Measurements from ENCODE around the gene MAML2. TPM values are rescaled to one million over a fixed set of nuclear protein-coding genes. Genes with fewer than 3 reads are reported as not detected.

Gene MAML2
- 9.6 and 12.2 TPM in 2 replicates for total RNA-seq

DNA sequence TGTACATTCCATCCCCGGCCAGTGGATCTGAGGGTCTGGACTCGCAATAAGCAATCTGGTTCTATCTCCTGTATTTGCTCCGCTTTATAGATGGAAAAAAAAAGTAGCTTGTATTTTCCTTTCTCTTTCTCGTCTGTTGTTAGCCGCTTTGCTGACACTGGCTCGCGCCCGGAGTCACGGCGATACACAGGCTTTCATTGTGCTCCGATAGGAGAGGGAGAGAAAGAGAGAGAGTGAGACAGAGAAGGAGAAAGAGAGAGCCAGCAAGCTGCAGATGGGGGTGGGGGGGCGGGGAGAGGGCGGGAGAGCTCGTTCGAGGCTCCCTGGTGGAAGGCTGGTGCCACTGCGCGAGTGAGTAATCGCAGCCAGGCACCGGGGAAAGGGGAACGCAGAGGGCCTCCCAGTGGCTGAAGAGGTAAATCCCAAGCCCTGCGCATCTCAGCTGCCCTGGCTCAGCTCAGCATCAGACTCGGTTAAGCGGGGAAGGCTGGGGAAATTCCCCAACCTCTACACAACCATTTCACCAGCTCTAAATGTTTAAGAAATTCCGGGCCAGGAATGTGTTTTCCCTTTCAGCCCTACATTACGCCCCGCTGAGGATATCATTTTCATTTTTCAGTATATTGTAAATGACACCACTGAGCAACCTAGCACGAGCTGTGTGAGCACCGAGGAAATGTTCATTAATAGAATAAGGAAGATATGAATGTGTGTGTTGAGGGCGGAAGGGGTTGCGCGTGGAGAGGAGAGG, at the start of gene MAML2:
Gene MAML2, minus strand, starts transcription at position 235 of the 751 bp plus-strand sequence. CDS start 1,300 bp downstream, outside the sequence.

DNA sequence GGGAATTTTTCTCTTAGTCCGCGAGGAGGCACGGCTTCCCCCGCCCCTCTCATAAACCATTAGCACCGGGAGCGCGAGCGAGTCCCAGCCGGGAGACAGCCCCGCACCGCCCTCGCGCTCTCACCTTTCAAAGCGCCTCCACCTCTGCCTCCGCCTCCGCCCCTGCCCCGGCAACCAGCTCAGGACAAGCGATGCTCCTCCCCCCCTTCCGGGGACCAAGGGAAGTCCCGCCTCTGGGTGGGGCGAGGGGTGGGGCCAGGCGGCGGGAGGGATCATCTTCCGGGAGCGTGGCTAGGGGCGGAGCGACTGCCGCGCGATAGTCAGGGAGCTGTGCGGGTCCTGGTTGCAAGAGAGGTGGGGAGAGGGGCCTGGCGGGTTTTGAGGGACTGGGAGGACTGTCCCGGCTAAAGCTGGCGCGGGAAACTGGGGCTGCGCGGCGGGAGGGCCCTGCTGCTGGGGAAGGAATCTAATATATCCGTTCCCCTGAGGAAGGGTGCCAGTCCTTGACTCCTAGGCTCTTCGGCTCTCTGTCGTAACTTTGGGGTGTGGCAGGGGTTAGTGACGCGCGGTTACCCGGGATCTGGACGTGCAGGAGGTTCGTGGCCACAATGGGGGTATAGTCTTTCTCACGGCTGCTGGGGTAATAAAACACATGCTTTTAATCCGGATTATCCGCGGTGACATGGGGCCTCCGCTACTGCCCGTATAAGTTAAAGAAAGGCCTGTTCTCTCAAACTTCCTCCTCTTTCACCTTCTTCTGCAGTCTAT, 46.9 kb upstream of the MAML2 start, which contains the start of the genes CCDC82 and JRKL:
Gene CCDC82, minus strand, starts transcription at position 193 of the 768 bp plus-strand sequence. CDS start 5,165 bp downstream, outside the sequence.
Gene JRKL, plus strand, starts transcription at position 294 of the 768 bp plus-strand sequence. CDS start 637 bp downstream, outside the sequence.

Other genes starting within 250 kb of the MAML2 start
- gene CCDC82, start 46.7 kb upstream of the MAML2 start, total RNA-seq = 13.9 and 15.1 TPM in 2 replicates
- 4.9 and 5.5 TPM in 2 replicates for gene JRKL, start 46.8 kb upstream of the MAML2 start, total RNA-seq